Fibroblast of the aortic adventitia (primary cell): ENCODE data around the gene GFI1B. TPM values are rescaled to one million over a fixed set of nuclear protein-coding genes. Genes with fewer than 3 reads are reported as not detected.

Experiments
- DNase-seq: peaks from one replicate; pipeline ENCODE4 v3.0.0-alpha.2; 2010; ENCODE audit warnings: low read depth
- H3K4me3 ChIP-seq: 2 replicates; pipeline ENCODE4 v1.5.1; 2011; ENCODE audit warnings: low read depth, mild to moderate bottlenecking, control low read depth, low read length, moderate library complexity
- CTCF ChIP-seq: IDR thresholded peaks from 2 replicates; pipeline ENCODE4 v1.5.1; 2011; ENCODE audit warnings: mild to moderate bottlenecking, low read length, control low read depth, inconsistent platforms; ENCODE audit not compliant: insufficient read depth
- total RNA-seq: library from RNA; depleted of rRNA; stranded (reverse); fragments of >200 nt; gene quantifications from 2 replicates; pipeline ENCODE4 v1.2.3, GENCODE V29; 2012; ENCODE audit warnings: low replicate concordance

GFI1B gene
- not detected in 2 replicates for total RNA-seq

DNA sequence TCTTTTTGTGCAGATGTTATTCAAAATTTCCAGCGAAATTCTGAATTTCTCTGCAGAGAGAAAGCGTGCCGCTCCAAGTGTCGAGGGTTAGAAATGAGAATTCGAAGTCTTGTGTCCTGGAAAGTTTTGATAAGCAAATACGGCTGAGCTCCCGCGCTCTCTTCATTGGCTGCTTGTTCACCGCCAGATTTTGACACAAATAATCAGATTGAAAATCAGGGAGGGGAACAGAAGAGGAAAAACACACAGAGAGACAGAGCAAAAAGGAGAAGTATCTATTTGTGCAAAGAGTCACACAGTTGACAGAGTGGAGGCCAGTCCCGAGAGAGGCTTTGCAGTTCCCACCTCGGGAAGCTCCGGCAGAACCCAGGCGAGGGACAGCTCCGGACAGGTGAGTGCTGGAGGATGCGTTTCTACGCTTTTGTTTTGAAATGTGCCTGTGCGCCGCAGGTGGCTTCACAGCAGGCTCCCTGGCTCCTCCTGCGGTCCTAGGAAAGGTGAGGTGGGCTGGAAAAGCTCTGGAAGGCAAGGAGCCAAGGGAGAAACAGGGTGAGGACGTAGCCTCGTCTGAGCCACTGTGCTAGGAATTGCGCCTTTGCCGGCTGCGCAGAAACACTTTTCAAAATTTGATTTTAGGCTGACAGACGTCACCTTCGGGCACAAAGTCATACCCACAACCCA lies at the start of gene GFI1B:
GFI1B (plus strand) TSS at position 244 of the 681 bp plus-strand sequence. CDS start 7,985 bp downstream, outside the sequence.
- DNase-seq, result no peak
- TF ChIP-seq CTCF, result no peak
- H3K4me3 ChIP-seq, result no peak within 1 kb of the TSS

GRCh38 chr9:132931178-132931735 lies 47.2 kb upstream of the GFI1B start:
- no peak for DNase-seq

DNA sequence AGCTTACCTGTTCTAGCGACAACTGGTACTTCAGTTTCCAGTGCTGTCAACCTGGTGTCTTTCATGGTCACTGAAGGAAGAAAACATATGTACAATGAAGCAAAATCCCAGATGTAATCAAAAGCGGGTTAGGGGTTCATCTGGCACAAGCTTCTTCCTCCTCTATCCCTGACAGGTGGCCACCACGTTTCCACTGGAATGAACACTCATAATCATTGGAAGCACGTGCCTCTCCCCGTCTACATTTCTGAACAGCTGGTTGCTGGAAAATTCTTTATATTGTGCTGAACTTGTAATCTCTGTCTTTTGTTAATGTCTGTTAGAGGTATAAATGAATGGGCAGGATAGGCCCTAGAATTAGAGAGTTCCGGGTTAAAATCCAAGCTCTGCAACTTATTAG lies 43.5 kb upstream of the GFI1B start:
- DNase-seq, result no peak
- TF ChIP-seq CTCF, result no peak
- H3K4me3 ChIP-seq, result no peak overlapping the region

More at GRCh38 chr9:132931178-132931735, 47.2 kb upstream of the GFI1B start:
- no peak overlapping the region for H3K4me3 ChIP-seq
- TF ChIP-seq CTCF, result no peak

- H3K4me3 ChIP-seq, result no peak overlapping the region
- TF ChIP-seq CTCF, result no peak
- peak; percentile 6 for DNase-seq
These were observed 41.0 kb upstream of the GFI1B start for GRCh38 chr9:132937463-132937901.

DNA sequence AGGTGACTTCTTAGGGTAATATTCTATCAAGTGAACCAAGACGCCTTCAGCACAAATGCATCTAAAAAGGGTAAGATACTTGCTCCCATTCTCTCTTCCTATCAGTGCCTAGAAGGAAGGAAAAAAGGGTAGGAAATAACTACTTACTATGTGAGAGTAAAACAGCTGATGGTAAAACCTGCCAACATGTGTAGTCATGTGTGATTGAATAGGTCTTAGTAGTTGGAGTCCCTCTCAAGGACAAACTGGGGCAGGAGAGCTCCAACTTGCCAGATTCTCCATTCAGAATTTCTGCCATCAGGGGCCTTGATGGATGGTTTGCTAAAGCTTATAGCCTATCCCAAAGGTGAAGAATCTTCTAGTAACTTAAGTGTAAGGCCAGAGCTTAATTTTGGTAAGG lies 39.3 kb upstream of the GFI1B start:
- TF ChIP-seq CTCF, result no peak
- H3K4me3 ChIP-seq, result no peak overlapping the region
- no peak for DNase-seq

- peak; percentile 12 for DNase-seq
These were observed 35.8 kb upstream of the GFI1B start for GRCh38 chr9:132942541-132943182.

More at GRCh38 chr9:132942541-132943182, 35.8 kb upstream of the GFI1B start:
- TF ChIP-seq CTCF, result no peak
- peak overlapping the region; percentile 16 for H3K4me3 ChIP-seq
